Gastroesophageal sphincter (tissue), 4 donors: ENCODE results near the gene SLC40A1. TPM values are rescaled to one million over a fixed set of nuclear protein-coding genes. Genes with fewer than 3 reads are reported as not detected.

Experiments used
- ATAC-seq: fragments of 150-250 bp; one replicate; pipeline ENCODE4 v1.9.1; 2016; ENCODE audit warnings: mild to moderate bottlenecking, moderate library complexity
- H3K27ac ChIP-seq, 4 donors: fragments of 200-600 bp; sonication (generic) in 3 of 4; 1 replicate in 3 of 4; 2 replicates in 1 of 4; pipeline ENCODE4 v1.5.1; 2016 to 2019
- H3K27me3 ChIP-seq: fragments of 200-600 bp; sonication (generic); one replicate; pipeline ENCODE4 v1.5.1; 2019
- H3K36me3 ChIP-seq, 2 donors: fragments of 200-600 bp; sonication (generic); one replicate each; pipeline ENCODE4 v1.5.1; 2019; ENCODE audit warnings: control low read depth in 1 of 2
- H3K4me1 ChIP-seq, 3 donors: fragments of 200-600 bp; sonication (generic); 1 replicate in 2 of 3; 2 replicates in 1 of 3; pipeline ENCODE4 v1.5.1; 2016 to 2019; ENCODE audit warnings: control low read depth in 2 of 3
- H3K4me3 ChIP-seq, 2 donors: fragments of 200-600 bp; sonication (generic); one replicate each; pipeline ENCODE4 v1.5.1; 2019; ENCODE audit warnings: mild to moderate bottlenecking in 1 of 2, moderate library complexity in 1 of 2
- H3K9me3 ChIP-seq, 3 donors: fragments of 200-600 bp; sonication (generic); one replicate each; pipeline ENCODE4 v1.5.1; 2017 to 2019; ENCODE audit warnings: control low read depth in 2 of 3
- EP300 ChIP-seq: sonication (generic); formaldehyde crosslinking; IDR thresholded peaks from one replicate; pipeline ENCODE4 v1.6.1; 2017; ENCODE audit warnings: antibody characterized with exemption, mild to moderate bottlenecking
- POLR2A ChIP-seq, 2 donors: fragments of 450-650 bp; IDR thresholded peaks; one replicate each; pipeline ENCODE4 v1.6.1; 2017; ENCODE audit warnings: antibody characterized with exemption in 2 of 2, mild to moderate bottlenecking in 2 of 2, moderate library complexity in 1 of 2
- POLR2AphosphoS5 ChIP-seq: sonication (generic); formaldehyde crosslinking; IDR thresholded peaks from one replicate; pipeline ENCODE4 v1.6.1; 2017; ENCODE audit warnings: antibody characterized with exemption
- WGBS, 2 donors: methylation state at CpG; one replicate each; pipeline ENCODE4 v1.1.5; 2018; ENCODE audit warnings: low coverage in 1 of 2; 5-methylcytosine and 5-hydroxymethylcytosine counted together
- total RNA-seq, 4 donors: library from RNA; depleted of rRNA; stranded (reverse); fragments of >200 nt; gene quantifications; one replicate each; pipeline ENCODE4 v1.1.0, GENCODE V29; 2016
- TF ChIP-seq, protein P1 (sequence below), 4 experiments: fragments of 200-600 bp in 2 of 4; fragments of 450-650 bp in 2 of 4; sonication (generic) in 1 of 4; IDR thresholded peaks; one replicate each; pipeline ENCODE4 v1.5.1; 2017 to 2019; ENCODE audit warnings: antibody characterized with exemption in 4 of 4, mild to moderate bottlenecking in 2 of 4, moderate library complexity in 2 of 4

The SLC40A1 gene
- total RNA-seq, 4 donors from 2014 or later = 32.1 to 96.3 (median 57.2) TPM

DNA sequence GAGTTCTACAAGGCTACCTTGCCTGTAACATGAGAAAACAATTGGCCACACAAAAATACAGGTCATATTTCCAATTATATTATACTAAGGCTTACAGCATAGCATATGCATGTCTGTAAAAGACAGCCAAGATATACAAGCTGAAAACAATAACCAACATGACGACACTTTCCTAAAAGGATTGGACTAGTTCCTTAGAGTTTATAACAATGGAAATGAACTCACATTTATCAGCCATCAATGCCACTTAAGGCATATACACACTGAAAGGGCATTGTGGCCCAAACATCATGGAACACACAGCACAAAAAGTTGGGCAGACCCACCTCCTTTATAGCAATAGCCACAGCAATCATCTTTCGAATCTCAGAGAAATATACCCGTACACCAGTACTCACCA lies 52.0 kb downstream of the SLC40A1 start:
- TF ChIP-seq POLR2AphosphoS5 = no peak
- TF ChIP-seq POLR2A (IDR thresholded peaks at IDR 0.05) = no peak
- TF ChIP-seq EP300 = no peak
- TF ChIP-seq, protein P1, sequence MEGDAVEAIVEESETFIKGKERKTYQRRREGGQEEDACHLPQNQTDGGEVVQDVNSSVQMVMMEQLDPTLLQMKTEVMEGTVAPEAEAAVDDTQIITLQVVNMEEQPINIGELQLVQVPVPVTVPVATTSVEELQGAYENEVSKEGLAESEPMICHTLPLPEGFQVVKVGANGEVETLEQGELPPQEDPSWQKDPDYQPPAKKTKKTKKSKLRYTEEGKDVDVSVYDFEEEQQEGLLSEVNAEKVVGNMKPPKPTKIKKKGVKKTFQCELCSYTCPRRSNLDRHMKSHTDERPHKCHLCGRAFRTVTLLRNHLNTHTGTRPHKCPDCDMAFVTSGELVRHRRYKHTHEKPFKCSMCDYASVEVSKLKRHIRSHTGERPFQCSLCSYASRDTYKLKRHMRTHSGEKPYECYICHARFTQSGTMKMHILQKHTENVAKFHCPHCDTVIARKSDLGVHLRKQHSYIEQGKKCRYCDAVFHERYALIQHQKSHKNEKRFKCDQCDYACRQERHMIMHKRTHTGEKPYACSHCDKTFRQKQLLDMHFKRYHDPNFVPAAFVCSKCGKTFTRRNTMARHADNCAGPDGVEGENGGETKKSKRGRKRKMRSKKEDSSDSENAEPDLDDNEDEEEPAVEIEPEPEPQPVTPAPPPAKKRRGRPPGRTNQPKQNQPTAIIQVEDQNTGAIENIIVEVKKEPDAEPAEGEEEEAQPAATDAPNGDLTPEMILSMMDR (IDR thresholded peaks at IDR 0.05) = no peak
- H3K27me3 ChIP-seq = no peaks in the 10 kb centered on the region
- no peak overlapping the region for H3K27ac ChIP-seq
- H3K4me3 ChIP-seq = no peak overlapping the region
- H3K36me3 ChIP-seq = no peaks in the 10 kb centered on the region
- H3K4me1 ChIP-seq = peaks cover 5 to 26% (median 5%) of the 10 kb centered on the region in 3 donors
- ATAC-seq = no peak
- WGBS, 2 donors = 77 to 87% methylated on average over 2 to 3 of the region's 3 CpGs
- H3K9me3 ChIP-seq = no peaks in the 10 kb centered on the region

DNA sequence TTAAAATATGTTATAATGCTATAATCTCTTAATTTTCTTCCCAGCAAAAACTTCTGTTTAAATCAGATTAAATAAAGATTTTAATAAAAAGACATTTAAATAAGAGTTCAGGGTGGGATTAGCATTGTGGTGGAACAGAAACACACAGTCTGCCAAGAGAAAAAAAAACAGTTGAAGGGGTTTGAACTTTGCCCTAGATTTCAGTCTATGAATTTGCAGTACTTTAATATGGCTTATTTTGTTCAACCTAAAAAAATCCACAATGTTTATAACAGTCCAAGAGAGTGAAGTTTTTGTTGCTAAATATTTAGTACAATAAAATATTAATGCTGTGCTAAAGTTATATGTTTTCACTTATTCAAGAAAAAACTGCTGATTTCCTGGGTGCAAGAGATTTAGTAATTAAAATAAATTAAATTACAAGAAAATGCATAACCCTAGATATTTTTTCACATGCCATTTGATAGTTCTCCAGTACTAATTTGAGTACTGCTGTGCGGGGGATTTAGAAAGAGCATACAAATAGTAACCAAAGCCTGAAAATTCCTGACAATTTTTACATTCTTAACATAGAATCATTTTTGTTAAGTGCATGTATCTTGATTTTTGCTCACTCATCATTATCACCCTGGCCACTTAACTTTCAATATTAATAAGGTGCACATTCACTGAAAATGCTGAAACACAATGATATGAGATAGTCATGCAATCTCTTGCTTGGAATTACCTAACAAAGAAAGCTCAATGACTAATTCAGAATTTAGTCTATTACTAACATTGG lies 52.6 kb downstream of the SLC40A1 start:
- peaks cover 5 to 23% (median 5%) of the 10 kb centered on the region in 3 donors for H3K4me1 ChIP-seq
- H3K4me3 ChIP-seq = no peak overlapping the region
- TF ChIP-seq POLR2A (IDR thresholded peaks at IDR 0.05) = no peak
- H3K9me3 ChIP-seq = no peaks in the 10 kb centered on the region
- H3K27ac ChIP-seq = no peak overlapping the region
- WGBS, 2 donors = 80 to 81% methylated on average over 1 of the region's 1 CpG
- no peaks in the 10 kb centered on the region for H3K27me3 ChIP-seq
- H3K36me3 ChIP-seq = no peaks in the 10 kb centered on the region
- ATAC-seq = no peak

DNA sequence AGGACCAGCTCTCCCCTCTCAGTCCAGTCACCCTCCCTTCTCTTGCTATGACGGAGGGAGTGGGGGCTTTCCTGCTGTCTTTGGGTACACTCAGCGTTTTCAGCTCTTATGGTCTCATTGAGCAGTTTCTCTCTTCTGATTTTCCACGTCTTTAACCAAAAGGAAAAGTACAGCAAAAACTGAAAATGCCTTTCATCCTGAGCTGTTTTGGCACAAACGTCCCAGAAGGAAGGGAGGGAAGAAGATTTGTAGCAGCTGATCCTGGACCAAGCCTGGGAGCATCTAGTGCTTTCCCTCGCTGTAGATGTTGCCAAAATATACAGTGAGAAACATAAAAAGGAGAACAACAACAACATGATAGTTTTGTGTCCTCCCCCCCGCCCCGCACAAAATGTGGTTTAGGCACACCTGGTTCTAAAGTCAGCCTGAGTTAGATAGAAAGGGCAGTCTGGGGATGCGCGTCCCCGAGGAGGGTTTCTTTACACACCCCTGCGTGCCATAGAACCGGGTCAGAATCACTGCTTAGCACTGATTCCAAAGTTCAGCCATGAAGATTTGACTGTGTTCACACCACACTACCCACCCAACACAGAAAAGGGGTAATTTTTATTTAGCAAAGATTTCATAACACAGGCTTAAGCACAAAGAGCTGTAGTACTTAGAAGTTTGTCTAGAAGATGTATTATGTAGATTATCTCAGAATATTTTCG lies 53.4 kb downstream of the SLC40A1 start:
- 27 to 63% methylated on average over 5 to 7 of the region's 13 CpGs for WGBS, 2 donors

DNA sequence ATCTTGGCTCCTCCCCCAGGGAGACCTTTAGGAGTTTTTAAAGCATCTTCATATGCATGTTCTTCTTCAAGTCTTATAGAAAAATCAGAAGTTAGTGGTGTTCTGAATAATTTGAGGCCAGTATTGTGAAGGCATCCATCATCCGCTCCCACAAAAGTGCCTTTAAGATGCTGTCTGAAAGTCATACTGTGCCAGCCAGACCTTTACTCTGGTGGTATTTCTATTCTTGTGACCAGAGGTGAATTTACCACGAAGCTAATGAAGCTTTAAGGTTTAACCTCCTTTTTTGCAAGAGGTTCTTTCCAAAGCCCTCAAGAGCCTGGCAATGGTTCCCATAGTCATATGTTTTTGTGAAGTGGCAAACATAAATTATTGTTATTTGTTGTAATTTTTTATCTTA lies 54.3 kb downstream of the SLC40A1 start:
- Histone ChIP-seq H3K4me3 (no peak overlapping the region), H3K27me3 (no peaks in the 10 kb centered on the region), H3K36me3 (no peaks in the 10 kb centered on the region), H3K9me3 (no peaks in the 10 kb centered on the region), H3K4me1 (peaks cover 5 to 40% (median 7%) of the 10 kb centered on the region in 3 donors), H3K27ac (no peak overlapping the region)
- no peak for ATAC-seq
- TF ChIP-seq POLR2A (IDR thresholded peaks at IDR 0.05) = no peak
- no peak for TF ChIP-seq EP300
- TF ChIP-seq POLR2AphosphoS5 = no peak
- TF ChIP-seq, protein P1 (IDR thresholded peaks at IDR 0.05) = no peak
- WGBS, 2 donors = 87 to 100% methylated on average over 2 of the region's 2 CpGs

More for the DNA sequence above, 53.4 kb downstream of the SLC40A1 start:
- Histone ChIP-seq H3K36me3 (no peaks in the 10 kb centered on the region), H3K27me3 (no peaks in the 10 kb centered on the region), H3K27ac (no peak overlapping the region), H3K9me3 (no peaks in the 10 kb centered on the region), H3K4me1 (peaks cover 5 to 31% (median 7%) of the 10 kb centered on the region in 3 donors), H3K4me3 (no peak overlapping the region)
- ATAC-seq = no peak
- TF ChIP-seq POLR2A (IDR thresholded peaks at IDR 0.05) (no peak), POLR2AphosphoS5 (no peak), EP300 (no peak)
- TF ChIP-seq, protein P1 (IDR thresholded peaks at IDR 0.05) = no peak

DNA sequence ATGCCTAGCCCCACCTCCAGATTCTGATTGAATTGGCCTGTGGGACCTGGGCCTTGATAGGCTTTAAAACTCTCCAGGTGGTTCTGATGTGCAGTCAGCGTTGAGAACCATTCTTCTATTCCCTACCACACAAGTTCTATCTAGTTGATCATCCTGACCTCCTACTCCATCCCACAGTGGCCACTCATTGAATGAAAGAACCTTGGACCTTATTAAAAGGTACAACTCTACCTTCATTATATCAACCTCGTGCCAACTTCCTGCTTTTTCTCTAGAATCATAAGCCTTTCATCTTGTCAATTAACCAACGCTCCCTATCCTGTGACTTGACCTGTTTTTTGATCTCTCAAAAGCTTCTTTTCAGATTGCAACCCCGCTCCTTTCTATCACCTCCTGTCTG lies 55.8 kb downstream of the SLC40A1 start:
- ATAC-seq = no peak
- Histone ChIP-seq H3K9me3 (no peaks in the 10 kb centered on the region), H3K4me1 (peaks cover 5 to 44% (median 7%) of the 10 kb centered on the region in 3 donors), H3K27me3 (no peaks in the 10 kb centered on the region), H3K4me3 (no peak overlapping the region), H3K36me3 (no peaks in the 10 kb centered on the region), H3K27ac (no peak overlapping the region)
- 67 to 100% methylated on average over 1 to 4 of the region's 4 CpGs for WGBS, 2 donors
- TF ChIP-seq POLR2AphosphoS5 (no peak), EP300 (no peak), POLR2A (IDR thresholded peaks at IDR 0.05) (no peak)
- TF ChIP-seq, protein P1 (IDR thresholded peaks at IDR 0.05) = no peak
